ENCODE data around the gene TM4SF4. TPM values are rescaled to one million over a fixed set of nuclear protein-coding genes. Genes with fewer than 3 reads are reported as not detected.

TM4SF4 gene
- total RNA-seq, 3 donors from 2014 or later: 0.14 to 7.1 TPM; not detected in 1

DNA sequence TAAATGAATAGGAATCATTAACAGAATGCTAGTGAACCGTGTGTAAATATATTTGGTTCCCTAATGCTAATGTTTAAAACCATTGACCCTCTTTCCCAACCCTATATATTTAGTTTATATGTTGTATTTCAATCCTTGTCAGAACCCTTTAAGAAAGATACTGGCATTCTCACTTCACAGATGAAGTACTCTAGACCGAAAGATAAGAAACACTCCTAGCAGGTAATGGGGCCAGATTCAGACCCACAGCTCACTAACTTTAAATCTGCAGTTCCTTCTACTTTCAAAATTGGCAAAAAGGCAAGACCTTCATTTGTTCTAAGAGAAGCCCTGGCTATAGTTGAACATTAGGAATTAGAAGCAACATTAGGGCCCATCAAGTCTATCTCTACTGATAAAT lies 42.3 kb upstream of the TM4SF4 start:
- ATAC-seq (no peak), DNase-seq (no peak)
- H3K4me1 ChIP-seq (ENCODE audit: low read depth): no peaks in the 10 kb centered on the region
- H3K36me3 ChIP-seq (ENCODE audit: low read depth): no peaks in the 10 kb centered on the region
- H3K9me3 ChIP-seq: no peaks in the 10 kb centered on the region
- intact Hi-C loops (cut with DNase I, micrococcal nuclease): no loop called here
- H3K4me3 ChIP-seq: no peak overlapping the region
- TF ChIP-seq, protein P1, sequence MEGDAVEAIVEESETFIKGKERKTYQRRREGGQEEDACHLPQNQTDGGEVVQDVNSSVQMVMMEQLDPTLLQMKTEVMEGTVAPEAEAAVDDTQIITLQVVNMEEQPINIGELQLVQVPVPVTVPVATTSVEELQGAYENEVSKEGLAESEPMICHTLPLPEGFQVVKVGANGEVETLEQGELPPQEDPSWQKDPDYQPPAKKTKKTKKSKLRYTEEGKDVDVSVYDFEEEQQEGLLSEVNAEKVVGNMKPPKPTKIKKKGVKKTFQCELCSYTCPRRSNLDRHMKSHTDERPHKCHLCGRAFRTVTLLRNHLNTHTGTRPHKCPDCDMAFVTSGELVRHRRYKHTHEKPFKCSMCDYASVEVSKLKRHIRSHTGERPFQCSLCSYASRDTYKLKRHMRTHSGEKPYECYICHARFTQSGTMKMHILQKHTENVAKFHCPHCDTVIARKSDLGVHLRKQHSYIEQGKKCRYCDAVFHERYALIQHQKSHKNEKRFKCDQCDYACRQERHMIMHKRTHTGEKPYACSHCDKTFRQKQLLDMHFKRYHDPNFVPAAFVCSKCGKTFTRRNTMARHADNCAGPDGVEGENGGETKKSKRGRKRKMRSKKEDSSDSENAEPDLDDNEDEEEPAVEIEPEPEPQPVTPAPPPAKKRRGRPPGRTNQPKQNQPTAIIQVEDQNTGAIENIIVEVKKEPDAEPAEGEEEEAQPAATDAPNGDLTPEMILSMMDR (IDR thresholded peaks at IDR 0.05): no peak

- DNase-seq (no peak), ATAC-seq (no peak)
- H3K4me1 ChIP-seq (ENCODE audit: low read depth): no peaks in the 10 kb centered on the region
- no peaks in the 10 kb centered on the region for H3K36me3 ChIP-seq (ENCODE audit: low read depth)
- no peak overlapping the region for H3K4me3 ChIP-seq
- intact Hi-C loops (cut with DNase I, micrococcal nuclease): no loop called here
- TF ChIP-seq, protein P1 (IDR thresholded peaks at IDR 0.05): no peak
- H3K9me3 ChIP-seq: no peaks in the 10 kb centered on the region
These were observed 38.3 kb upstream of the TM4SF4 start for GRCh38 chr3:149435996-149436885.

GRCh38 chr3:149437286-149437685 lies 37.2 kb upstream of the TM4SF4 start:
- DNase-seq: no peak
- no peaks in the 10 kb centered on the region for H3K9me3 ChIP-seq
- TF ChIP-seq, protein P1 (IDR thresholded peaks at IDR 0.05): no peak
- H3K36me3 ChIP-seq (ENCODE audit: low read depth): no peaks in the 10 kb centered on the region
- peak; percentile 21 for ATAC-seq
- intact Hi-C loops (cut with DNase I, micrococcal nuclease): no loop called here
- H3K4me1 ChIP-seq (ENCODE audit: low read depth): no peaks in the 10 kb centered on the region
- H3K4me3 ChIP-seq: no peak overlapping the region

DNA sequence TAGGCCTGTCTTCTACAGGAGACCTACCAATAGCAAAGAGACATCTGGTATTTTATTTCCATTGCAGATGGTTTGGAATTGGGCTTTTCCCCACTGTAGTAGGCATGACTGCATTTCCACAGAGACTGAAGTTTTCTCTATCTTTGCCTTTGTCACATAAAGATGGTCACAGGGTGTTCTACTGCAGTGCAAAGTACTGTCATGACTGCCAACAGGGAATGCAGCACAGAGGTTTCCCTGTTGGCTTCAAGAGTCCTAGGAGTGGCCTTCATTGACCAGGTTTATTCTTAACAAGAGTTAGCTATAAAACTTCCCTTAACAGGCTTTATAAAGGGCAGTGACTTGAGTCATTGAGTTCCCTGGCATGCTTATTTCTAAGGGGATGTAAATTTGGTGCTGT lies 36.8 kb upstream of the TM4SF4 start:
- DNase-seq (peak in 1 of 3 donors; percentile 38), ATAC-seq (peak; percentile 99)
- Histone ChIP-seq H3K9me3 (no peaks in the 10 kb centered on the region), H3K4me3 (no peak overlapping the region), H3K4me1 (ENCODE audit: low read depth) (no peaks in the 10 kb centered on the region), H3K36me3 (ENCODE audit: low read depth) (no peaks in the 10 kb centered on the region)
- intact Hi-C loops (cut with DNase I, micrococcal nuclease): no loop called here
- TF ChIP-seq, protein P1 (IDR thresholded peaks at IDR 0.05): no peak

DNA sequence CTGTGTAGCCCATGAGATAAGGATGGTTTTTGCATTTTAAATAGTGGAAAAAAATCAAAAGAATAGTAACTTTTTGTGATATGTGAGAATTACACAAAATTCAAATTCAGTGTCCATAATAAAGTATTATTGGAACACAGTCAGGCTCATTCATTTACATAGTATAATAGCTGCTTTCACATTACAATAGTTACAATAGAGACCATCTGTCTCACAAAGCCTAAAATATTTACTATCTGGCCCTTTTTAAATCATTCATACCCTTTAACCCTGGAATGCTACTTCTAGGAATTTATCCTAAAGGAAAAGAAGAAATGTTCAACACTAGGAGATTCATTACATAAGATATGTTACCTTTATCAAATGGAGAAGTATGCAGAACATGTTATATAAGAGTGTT lies 35.5 kb upstream of the TM4SF4 start:
- TF ChIP-seq, protein P1 (IDR thresholded peaks at IDR 0.05): no peak
- intact Hi-C loops (cut with DNase I, micrococcal nuclease): no loop called here
- ATAC-seq: no peak

More for the DNA sequence above, 35.5 kb upstream of the TM4SF4 start:
- no peak overlapping the region for H3K4me3 ChIP-seq
- H3K4me1 ChIP-seq (ENCODE audit: low read depth): no peaks in the 10 kb centered on the region
- DNase-seq: no peak
- no peaks in the 10 kb centered on the region for H3K9me3 ChIP-seq
- no peaks in the 10 kb centered on the region for H3K36me3 ChIP-seq (ENCODE audit: low read depth)

All from mucosa of descending colon (tissue), 3 donors.